Stimulated activated CD8-positive, alpha-beta memory T cell treated with anti-CD3 and anti-CD28 coated beads, Interleukin-7, amount 100 ng/mL, for 4 hours (primary cell): ENCODE results near the gene IL27RA.
"Not testable (repeated sequence)": the region's sequence is repeated elsewhere in the genome, so short reads cannot be mapped to it uniquely, and the experiment has no call there.

Source experiments
- DNase-seq, 2 donors: peaks; one replicate each; pipeline ENCODE4 v3.0.0-alpha.2; 2020; ENCODE audit warnings: low read depth in 2 of 2

IL27RA gene

DNA sequence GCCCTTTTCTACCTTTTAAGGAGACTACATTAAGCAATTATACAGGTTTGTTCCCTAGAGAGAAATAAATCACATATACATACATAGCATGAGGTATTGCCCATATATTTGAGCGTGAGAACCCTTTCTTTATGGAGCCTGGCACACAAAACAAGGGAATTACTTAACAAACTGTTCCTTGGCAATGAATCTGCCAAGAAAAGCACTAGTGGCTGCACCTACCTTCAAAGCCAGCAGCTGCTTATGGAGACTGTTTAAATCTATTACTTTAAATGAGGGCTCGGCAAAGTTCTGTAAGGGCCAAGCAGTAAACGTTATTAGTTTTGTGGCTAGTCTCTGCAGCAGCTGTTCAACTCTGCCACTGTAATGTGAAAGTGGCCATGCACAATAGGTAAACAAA, 32.5 kb upstream of the IL27RA start:
- no peak for DNase-seq

- DNase-seq = no peak
Measured at GRCh38 chr19:14000691-14001375, 30.7 kb upstream of the IL27RA start.

DNA sequence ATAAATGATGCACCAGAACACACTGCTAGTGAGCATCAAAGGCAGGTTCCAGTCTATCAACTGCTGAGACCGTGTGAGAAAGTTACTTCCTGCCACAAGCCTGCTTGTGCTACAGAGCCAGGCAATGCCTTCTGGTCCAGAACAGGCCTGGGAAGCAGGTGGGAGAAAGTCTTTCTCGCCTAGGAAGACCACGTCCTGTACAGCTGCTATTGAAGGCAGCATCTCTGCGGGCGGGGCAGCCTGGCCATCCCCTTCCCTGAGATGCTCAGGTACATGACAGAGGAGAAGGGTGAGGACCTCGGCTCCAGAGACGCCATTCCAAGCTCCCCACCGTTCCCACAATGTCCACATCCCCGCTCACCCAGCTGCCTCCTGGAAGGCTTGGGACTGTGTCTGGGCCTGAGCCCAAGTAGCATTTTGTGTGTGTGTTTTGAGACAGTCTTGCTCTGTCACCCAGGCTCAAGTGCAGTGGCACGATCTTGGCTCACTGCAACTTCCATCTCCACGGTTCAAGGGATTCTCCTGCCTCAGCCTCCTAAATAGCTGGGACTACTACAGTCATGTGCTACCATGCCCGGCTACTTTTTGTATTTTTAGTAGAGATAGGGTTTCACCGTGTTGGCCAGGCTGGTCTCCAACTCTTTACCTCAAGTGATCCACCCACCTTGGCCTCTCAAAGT, 28.9 kb upstream of the IL27RA start:
- DNase-seq = no peak

- no peak for DNase-seq
Measured at GRCh38 chr19:14003251-14004055, 28.1 kb upstream of the IL27RA start.

GRCh38 chr19:14004619-14005348, 26.8 kb upstream of the IL27RA start:
- no peak for DNase-seq

DNA sequence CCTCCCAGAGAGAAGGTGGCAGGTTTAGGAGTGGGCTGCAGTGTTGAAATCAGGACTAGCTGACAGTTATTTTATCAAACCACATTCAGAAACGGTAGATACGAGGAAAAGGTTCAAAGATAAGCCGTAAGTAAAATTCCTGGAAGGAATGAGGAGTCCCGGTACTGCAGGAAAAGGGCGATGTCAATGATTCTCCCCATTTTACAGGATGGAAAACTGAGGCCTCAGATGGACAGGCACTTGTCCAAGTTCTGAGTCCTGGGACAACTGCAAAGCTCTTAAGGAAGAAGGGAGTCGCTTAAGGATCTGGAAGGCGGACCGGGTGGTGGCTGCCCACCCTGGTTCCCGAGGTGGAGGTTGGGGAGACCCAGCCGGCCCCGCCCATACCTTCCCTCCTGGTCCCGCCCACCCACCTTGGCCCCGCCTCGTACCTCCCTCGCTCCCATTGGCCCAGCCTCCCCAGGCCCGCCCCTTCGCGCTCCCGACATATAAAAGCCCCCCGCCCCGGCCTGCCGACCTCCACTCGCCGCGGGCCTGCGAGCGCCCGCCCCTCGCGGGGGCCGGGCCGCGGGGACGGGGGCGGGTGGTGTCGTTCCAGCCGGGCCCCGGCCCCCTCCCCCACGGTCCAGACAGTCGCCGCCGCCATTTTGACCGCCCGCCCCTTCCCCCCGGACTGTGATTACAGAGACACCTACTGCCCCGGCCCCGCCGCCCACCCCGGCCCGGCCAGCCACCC, 26.0 kb upstream of the IL27RA start:
- peak; percentile 83 to 87 for DNase-seq

GRCh38 chr19:14006085-14006765, 25.3 kb upstream of the IL27RA start, which contains the start of gene RFX1:
Gene RFX1, minus strand, starts transcription at chr19:14006320. Its CDS starts 12,477 bp downstream, at chr19:13993843.
- peak; percentile 99 for DNase-seq

DNA sequence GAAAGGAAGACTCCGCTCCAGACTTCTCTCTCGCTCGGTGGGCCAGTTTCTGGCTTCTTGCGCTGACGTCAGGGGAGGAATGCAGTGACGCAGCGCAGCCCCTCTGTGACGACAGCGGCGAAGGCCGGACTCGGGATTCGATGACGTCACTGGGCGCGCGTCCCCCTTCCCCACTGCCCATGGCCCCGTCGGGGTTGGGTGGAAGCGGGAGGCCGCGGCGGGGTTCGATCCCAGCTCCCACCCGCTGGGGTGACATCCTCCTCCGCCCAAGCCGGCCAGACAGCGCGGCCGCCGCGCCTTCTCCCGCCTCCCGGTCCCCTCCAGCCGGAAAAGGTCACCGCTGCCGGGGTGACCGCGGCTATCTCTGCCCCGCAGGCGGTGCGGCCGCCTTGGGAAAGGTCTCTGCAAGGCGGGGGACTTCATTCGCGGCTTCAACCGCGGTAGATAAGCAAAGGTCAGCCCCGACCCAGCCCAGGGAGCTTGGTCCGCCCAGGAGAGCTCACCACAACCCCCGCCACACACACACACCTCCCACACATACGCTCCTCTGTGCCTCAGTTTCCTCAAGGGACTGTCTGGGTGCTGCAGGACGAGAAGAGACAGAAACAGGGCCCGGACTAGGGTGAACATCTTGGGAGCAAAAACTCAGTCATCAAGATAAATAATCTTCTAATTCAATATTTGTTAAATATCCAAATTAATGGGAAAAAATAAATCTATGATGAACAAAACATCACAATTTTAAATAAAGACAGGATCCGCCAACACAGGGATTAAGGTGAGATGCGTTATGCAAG, 24.6 kb upstream of the IL27RA start:
- no peak for DNase-seq

DNA sequence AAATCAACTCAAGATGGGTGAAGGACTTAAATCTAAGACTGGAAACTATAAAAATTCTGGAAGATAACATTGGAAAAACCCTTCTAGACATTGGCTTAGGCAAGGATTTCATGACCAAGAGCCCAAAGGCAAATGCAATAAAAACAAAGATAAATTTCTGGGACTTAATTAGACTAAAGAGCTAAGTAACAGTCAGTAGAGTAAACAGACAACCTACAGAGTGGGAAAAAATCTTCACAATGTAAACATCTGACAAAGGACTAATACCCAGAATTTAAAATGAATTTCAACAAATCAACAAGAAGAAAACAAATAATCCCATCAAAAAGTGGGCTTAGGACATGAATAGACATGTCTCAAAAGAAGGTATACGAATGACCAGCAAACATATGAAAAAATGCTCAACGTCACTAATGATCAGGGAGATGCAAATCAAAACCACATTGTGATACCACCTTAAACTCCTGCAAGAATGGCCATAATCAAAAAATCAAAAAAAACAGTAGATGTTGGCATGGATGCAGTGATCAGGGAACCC, 19.1 kb upstream of the IL27RA start:
- no peak for DNase-seq

DNA sequence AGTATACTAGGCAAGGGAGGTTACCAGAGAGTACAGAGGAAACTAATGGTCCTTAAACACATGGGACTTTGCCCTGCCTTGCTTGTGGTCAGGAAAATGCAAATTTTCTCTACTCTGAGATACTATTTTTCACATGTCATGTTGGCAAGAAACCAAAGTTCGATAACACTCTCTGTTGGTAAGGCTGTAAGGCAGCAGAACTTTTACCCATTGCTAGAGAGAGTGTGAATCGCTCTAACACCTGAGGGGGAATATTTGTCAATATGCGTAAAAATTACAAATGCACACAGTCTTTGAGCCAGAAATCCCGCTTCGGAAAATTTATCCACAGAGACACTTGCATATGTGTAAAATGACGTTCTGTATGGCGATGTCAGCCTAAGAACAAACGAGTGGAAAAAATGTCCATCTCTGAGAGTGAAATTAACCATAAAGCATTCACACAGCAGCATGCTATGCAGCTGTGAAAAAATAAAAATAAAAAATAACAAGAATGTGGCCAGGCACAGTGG, 16.0 kb upstream of the IL27RA start:
- no peak for DNase-seq

DNA sequence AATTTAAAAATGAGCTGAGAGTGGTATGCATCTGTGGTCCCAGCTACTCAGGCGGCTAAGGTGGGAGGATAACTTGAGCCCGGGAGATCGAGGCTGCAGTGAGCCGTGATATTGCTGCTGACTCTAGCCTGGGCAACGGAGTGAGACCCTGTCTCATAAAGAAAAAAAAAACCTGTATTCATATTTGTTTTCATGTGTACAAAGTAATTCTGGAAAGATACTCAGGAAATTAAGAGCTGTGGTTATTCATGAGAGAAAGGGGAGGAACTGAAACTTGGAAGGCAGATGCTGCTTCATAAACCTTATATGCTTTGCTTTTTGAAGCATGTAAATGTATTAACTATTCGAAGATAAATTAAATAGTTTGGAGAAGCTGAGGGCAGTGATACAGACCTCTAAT, 12.5 kb upstream of the IL27RA start:
- no peak for DNase-seq

DNA sequence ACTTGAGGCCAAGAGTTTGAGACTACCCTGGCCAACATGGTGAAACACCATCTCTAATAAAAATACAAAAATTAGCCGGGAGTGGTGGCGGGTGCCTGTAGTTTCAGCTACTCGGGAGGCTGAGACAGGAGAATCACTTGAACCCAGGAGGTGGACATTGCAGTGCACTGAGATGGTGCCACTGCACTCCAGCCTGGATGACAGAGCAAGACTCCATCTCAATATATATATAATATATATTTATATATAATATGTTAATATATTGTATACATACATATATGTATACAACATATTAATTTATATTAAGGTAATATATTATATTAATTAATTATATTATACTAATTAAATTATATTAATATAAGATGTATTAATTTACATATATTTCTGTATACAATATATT, 11.8 kb upstream of the IL27RA start:
- not testable (repeated sequence) for DNase-seq

DNA sequence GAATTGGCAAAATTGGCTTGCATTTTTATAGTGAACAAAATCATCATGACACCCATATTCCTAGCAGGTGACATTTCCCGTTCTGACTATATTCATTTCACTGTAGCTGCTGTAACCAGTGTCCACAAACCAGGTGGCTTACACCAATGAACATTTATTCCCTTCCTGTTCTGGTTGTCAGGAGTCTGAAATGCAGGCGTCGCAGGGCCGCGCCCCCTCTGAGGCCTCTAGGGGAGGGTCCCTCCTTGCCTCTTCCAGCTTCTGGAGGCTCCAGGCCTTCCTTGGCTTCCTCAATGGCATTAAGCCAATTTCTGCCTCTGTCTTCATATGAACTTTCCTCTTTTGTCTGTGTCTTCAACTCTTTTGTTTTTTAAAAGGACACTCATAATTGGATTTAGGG, 10.1 kb upstream of the IL27RA start:
- no peak for DNase-seq

GRCh38 chr19:14022469-14022868, 9.1 kb upstream of the IL27RA start:
- no peak for DNase-seq

DNA sequence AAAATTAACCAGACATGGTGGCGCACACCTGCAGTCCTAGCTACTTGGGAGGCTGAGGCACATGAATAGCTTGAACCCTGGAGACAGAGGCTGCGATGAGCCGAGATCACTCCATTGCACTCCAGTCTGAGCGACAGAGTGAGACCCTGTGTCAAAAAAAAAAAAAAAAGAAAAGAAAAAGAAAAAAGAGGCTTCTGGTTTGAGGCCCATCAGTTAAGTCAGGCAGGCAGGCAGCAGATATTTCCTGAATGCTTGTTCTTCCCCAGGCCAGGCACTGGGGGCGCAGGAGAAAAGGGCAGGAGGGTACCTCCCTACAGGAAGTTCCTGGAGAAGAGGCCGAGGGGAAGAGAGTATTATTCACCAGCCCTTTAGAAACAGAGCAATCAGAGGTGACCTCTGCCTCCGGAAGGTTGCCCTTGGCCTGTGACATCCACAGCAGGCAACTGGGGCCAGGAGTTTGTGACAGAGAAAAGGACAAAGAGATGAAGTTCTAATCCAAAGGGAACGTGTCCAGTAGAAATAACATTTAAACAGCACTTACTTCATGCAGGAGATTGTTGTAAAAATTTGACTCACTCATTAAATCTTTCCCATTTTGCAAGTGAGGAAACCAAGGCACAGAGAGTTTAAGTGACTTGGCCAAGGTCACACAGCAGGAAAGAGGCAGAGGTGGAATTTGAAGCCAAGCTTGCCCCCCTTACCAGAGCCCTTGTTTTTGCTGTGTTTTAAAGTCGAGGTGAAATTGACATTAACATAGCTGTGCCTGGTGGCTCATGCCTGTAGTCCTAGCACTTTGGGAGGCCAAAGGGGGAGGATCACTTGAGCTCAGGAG, 7.9 kb upstream of the IL27RA start:
- no peak for DNase-seq

DNA sequence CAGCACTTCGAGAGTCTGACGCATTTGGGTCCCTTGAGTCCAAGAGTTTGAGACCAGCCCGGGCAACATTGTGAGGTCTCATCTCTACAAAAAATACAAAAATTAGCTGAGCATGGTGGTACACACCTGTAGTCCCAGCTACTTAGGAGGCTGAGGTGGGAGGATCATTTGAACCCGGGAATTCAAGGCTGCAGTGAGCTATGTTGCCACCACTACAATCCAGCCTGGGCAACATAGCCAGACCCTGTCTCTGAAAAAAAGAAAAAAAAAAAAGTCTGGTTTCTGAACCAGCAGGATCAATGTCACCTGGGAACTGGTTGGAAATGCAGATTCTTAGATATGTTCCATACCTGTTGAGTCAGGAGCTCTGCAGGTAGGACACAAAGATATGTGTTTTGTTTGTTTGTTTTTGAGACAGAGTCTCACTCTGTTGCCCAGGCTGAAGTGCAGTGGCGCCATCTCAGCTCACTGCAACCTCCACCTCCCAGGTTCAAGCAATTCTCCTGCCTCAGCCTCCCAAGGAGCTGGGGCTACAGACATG, 4.8 kb upstream of the IL27RA start:
- DNase-seq = not testable (repeated sequence)

GRCh38 chr19:14027856-14028450, 3.6 kb upstream of the IL27RA start, which contains the start of gene RLN3:
Gene RLN3, plus strand, starts transcription at chr19:14028148. Its CDS starts 57 bp downstream, at chr19:14028205.
- DNase-seq = no peak

DNA sequence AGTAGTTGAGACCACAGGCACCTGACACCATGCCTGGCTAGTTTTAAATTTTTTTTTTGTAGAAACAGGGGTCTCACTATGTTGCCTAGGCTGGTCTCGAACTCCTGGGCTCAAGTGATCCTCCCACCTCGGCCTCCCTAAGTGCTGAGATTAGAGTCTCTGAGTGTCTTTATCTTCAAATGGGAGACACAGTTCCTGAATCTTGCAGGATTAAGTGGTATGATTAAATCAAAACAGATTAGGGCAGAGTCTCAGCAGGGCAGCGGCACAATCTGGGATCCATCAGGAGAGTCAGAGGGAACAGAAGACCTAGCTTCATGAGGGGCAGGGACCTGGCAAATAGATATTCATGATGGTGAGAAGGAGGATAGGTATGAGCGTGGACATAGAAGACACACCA, 2.7 kb upstream of the IL27RA start:
- no peak for DNase-seq
